ENCODE data around the gene DNAH10.

DNA sequence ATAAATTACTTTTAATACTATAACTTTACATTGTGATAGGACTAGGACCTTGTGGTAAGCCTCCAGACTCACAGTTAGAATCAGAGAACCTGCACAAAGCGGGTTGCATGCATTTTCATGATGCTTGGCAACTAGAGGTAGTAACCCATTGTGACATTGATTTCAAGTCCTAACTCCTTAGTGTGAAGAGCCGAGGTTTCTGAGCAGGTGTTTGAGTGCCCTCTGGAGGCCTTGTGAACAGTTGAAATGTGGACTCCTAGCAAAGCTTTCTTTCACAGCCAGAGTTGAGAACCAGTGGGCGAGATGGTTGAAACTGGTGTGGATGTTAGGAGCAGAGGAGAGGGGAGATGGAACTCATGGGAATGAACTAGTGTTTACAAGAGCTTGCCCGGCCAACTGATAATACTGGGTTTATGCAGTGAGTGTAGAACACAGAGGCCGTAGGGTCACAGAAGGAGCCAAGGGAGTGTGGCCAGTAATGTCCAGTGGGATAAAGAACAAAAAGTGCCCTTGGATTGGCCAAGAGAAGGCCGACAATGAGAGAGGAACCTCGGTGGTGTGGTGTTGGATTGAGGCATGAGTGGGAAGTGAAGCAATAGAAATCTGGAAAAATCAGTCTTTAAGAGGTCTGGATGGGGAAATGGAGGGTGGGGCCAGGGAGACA, 221.9 kb downstream of the DNAH10 start:
- no peak for TF ChIP-seq POLR2A (IDR thresholded peaks at IDR 0.05)
- TF ChIP-seq, protein P1, sequence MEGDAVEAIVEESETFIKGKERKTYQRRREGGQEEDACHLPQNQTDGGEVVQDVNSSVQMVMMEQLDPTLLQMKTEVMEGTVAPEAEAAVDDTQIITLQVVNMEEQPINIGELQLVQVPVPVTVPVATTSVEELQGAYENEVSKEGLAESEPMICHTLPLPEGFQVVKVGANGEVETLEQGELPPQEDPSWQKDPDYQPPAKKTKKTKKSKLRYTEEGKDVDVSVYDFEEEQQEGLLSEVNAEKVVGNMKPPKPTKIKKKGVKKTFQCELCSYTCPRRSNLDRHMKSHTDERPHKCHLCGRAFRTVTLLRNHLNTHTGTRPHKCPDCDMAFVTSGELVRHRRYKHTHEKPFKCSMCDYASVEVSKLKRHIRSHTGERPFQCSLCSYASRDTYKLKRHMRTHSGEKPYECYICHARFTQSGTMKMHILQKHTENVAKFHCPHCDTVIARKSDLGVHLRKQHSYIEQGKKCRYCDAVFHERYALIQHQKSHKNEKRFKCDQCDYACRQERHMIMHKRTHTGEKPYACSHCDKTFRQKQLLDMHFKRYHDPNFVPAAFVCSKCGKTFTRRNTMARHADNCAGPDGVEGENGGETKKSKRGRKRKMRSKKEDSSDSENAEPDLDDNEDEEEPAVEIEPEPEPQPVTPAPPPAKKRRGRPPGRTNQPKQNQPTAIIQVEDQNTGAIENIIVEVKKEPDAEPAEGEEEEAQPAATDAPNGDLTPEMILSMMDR (IDR thresholded peaks at IDR 0.05), result peak in 5 of 6 experiments; percentile 42 to 85 (median 81)
